KOPT-K1 (cell line): ENCODE results near the gene SAFB.
"Not testable (repeated sequence)": the region's sequence is repeated elsewhere in the genome, so short reads cannot be mapped to it uniquely, and the experiment has no call there.

Source experiments
- H3K27ac ChIP-seq: fragments of 200-600 bp; sonication (generic); 2 replicates; pipeline ENCODE4 v1.5.1; 2016; ENCODE audit warnings: antibody characterized with exemption, mild to moderate bottlenecking, low read depth, low read length; ENCODE audit not compliant: poor library complexity, severe bottlenecking
- H3K36me3 ChIP-seq: fragments of 200-600 bp; sonication (generic); 2 replicates; pipeline ENCODE4 v1.5.1; 2017; ENCODE audit warnings: antibody characterized with exemption, mild to moderate bottlenecking, low read length, moderate library complexity; ENCODE audit not compliant: insufficient read depth
- H3K9me3 ChIP-seq: fragments of 200-600 bp; sonication (generic); 2 replicates; pipeline ENCODE4 v1.5.1; 2017; ENCODE audit warnings: antibody characterized with exemption, low read length, mild to moderate bottlenecking; ENCODE audit not compliant: insufficient read depth, poor library complexity, severe bottlenecking

Gene SAFB

GRCh38 chr19:5590865-5591154 lies 32.1 kb upstream of the SAFB start:
- H3K36me3 ChIP-seq = peaks cover 98% of the 10 kb centered on the region
- no peak overlapping the region for H3K27ac ChIP-seq
- H3K9me3 ChIP-seq = no peaks in the 10 kb centered on the region

GRCh38 chr19:5591476-5591875 lies 31.4 kb upstream of the SAFB start:
- Histone ChIP-seq H3K36me3 (peaks cover 100% of the 10 kb centered on the region), H3K9me3 (no peaks in the 10 kb centered on the region), H3K27ac (no peak overlapping the region)

GRCh38 chr19:5592531-5593342 lies 30.1 kb upstream of the SAFB start:
- no peak overlapping the region for H3K27ac ChIP-seq
- H3K36me3 ChIP-seq = peaks cover 100% of the 10 kb centered on the region
- no peaks in the 10 kb centered on the region for H3K9me3 ChIP-seq

- Histone ChIP-seq H3K9me3 (no peaks in the 10 kb centered on the region), H3K27ac (no peak overlapping the region), H3K36me3 (peaks cover 100% of the 10 kb centered on the region)
These were observed 29.3 kb upstream of the SAFB start for GRCh38 chr19:5593343-5594255.

GRCh38 chr19:5594521-5594950 lies 28.3 kb upstream of the SAFB start:
- H3K36me3 ChIP-seq = peaks cover 100% of the 10 kb centered on the region
- no peaks in the 10 kb centered on the region for H3K9me3 ChIP-seq
- no peak overlapping the region for H3K27ac ChIP-seq

GRCh38 chr19:5595129-5595528 lies 27.8 kb upstream of the SAFB start:
- Histone ChIP-seq H3K36me3 (peaks cover 100% of the 10 kb centered on the region), H3K27ac (no peak overlapping the region), H3K9me3 (no peaks in the 10 kb centered on the region)

- H3K36me3 ChIP-seq = peaks cover 100% of the 10 kb centered on the region
- H3K27ac ChIP-seq = no peak overlapping the region
These were observed 27.1 kb upstream of the SAFB start for GRCh38 chr19:5595745-5596144.

GRCh38 chr19:5600797-5601196 lies 22.1 kb upstream of the SAFB start:
- Histone ChIP-seq H3K9me3 (no peaks in the 10 kb centered on the region), H3K36me3 (peaks cover 96% of the 10 kb centered on the region)

More at GRCh38 chr19:5595745-5596144, 27.1 kb upstream of the SAFB start:
- H3K9me3 ChIP-seq = no peaks in the 10 kb centered on the region

GRCh38 chr19:5603626-5604025 lies 19.3 kb upstream of the SAFB start:
- Histone ChIP-seq H3K36me3 (peaks cover 96% of the 10 kb centered on the region), H3K27ac (no peak overlapping the region), H3K9me3 (no peaks in the 10 kb centered on the region)

More at GRCh38 chr19:5600797-5601196, 22.1 kb upstream of the SAFB start:
- H3K27ac ChIP-seq = no peak overlapping the region

GRCh38 chr19:5605362-5605761 lies 17.5 kb upstream of the SAFB start:
- Histone ChIP-seq H3K27ac (no peak overlapping the region), H3K36me3 (peaks cover 96% of the 10 kb centered on the region), H3K9me3 (no peaks in the 10 kb centered on the region)

GRCh38 chr19:5607318-5608275 lies 15.3 kb upstream of the SAFB start:
- Histone ChIP-seq H3K27ac (no peak overlapping the region), H3K36me3 (peaks cover 94% of the 10 kb centered on the region), H3K9me3 (no peaks in the 10 kb centered on the region)

GRCh38 chr19:5608291-5608690 lies 14.6 kb upstream of the SAFB start:
- H3K9me3 ChIP-seq = no peaks in the 10 kb centered on the region
- no peak overlapping the region for H3K27ac ChIP-seq
- peaks cover 94% of the 10 kb centered on the region for H3K36me3 ChIP-seq

- H3K27ac ChIP-seq, H3K9me3 ChIP-seq: not testable (repeated sequence)
- H3K36me3 ChIP-seq = peaks cover 94% of the 10 kb centered on the region
These were observed 14.1 kb upstream of the SAFB start for GRCh38 chr19:5608766-5609165.

- Histone ChIP-seq H3K9me3 (no peaks in the 10 kb centered on the region), H3K27ac (no peak overlapping the region)
These were observed 12.9 kb upstream of the SAFB start for GRCh38 chr19:5609881-5610448.

More at GRCh38 chr19:5609881-5610448, 12.9 kb upstream of the SAFB start:
- peaks cover 94% of the 10 kb centered on the region for H3K36me3 ChIP-seq
